ENCODE results near the gene CHN1.

CHN1 gene

DNA sequence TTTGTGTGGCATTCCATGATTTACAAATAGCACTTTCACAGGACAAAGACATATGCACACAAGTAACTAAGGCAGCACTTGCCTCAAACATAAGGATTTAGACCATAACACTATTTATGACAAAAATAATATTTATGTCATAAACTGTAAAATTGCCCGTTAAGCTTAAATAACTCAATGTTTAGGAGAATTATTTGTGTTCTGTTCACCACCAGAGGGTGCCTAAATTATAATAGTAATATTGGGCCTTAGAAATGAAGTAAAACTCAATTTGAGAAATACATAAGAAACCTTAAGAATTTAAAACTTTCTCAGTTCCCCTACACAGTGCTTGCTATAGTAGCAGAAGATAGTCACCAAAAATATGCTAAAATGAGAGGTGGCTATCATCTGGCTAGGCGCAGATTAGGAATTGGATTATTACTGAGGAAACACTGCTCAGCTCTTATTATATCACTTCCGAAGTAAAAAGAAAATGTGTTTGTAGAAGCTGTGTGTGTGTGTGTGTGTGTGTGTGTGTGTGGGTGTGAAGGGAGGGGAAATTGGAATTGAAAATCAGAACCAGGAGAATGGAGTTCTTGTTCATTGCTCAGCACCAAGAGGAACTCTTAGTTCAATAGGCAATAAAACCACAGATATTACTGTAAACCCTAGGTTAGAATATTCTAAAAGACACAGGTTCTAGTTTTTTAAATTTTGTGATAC lies 4.9 kb upstream of the CHN1 start:
- DNase-seq = no peak

DNA sequence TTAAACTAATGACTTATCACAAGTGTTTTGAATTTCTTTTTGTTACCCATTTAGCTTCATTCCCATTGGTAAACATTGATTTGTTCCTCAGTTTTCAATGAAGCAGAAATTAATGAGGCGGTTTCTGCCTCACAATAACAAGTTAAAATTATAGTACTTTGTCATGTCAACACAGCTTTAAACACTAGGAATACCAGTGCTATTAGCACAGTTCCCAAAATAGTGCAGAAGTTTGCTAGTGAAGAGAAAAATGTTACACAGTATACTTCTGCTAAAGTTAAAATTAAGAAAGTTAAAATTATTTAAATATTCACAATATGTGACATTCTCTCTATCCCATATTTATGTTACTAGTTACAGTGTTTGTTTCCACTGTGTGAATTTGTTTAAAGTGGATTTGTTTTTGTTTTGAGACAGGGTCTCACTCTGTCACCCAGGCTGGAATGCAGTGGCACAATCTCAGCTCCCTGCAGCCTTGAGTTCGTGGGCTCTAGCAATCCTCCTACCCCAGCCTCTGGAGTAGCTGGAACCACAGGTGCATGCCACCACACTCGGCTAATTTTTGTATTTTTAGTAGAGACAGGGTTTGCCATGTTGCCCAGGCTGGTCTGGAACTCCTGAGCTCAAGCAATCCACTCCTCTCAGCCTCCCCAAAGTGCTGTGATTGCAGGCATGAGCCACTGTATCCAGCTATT lies 3.8 kb upstream of the CHN1 start:
- DNase-seq = no peak

DNA sequence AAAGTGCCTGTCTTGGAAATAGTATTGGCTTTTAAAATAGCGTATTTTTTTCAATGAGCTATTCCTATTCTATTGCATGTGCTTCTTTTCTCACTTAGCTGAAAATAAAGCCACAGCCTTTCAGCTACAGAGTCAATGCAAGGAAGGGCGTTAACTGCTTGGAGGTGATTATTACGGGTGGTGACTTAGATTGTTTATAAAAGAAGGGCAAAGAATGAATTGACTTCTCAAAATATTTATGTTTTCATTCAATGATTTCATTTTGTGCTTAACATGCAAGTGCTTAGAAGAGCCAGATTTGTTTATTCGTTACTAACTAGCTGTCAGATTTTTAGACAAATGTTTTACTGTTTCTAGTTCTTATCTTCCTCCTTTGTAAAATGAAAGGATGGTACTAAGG lies 2.8 kb upstream of the CHN1 start:
- DNase-seq = no peak

DNA sequence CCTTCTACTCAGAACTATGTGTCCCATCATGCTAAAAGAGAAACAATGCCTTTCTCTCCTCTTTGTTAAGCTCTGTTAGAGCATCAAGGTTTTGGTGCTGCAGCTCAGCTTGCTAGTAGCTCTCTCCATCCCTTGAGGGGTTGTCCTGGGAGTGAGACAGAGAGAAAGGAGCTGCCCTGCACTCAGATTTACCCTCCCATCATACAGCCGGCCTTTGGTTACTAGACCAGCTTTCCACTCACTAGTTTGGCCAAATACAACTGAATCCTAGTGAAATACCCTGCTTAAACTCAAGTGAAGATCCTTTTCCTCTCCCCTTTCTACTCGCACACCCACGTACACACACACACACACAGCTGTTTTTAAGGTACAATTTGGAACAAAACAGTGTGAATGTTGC lies 2.3 kb upstream of the CHN1 start:
- DNase-seq = no peak

DNA sequence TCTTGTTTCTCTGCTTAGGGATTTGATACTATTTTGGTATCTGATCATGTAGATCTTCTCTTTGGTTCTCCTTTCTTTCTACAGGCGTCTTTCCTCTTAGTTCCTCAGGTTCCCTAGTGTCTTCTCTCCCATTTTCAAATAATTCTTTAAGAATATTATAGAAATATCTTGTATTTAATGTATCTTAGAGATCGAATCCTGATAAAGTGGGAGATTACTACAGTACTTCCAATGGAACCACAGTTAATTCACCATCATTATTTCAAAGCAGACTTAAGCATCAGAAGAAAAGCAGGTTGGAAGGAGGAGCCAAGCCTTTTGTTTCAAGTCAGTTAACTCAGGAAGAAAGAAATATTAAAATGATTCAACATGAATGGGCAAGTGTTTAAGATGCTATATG lies 1.1 kb upstream of the CHN1 start:
- DNase-seq = no peak

DNA sequence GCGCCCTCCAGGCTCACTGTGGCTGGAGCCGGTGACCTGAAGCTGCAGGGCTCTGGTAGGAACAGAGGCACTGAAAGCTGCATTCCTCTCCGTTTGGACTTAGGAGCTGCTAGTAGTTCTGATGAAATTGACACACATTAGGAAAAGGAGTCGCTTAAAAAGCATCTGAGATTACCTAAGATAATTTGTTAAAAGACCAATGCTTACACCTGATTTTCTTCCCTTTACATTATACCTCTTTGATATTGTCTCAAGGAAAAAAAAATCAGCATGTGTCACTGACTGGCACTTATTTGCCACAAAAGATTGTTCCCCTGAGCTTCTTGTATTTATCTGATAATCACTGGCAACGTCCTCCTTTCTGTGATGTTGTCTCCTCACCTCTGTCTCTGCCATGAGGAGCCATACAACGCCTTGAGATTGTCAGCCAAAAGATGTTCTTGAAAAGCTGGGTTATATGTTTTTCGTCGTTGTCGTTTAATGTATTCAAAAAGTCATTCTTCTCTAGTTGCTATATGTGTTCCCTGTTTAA lies 618 bp upstream of the CHN1 start:
- DNase-seq = no peak

DNA sequence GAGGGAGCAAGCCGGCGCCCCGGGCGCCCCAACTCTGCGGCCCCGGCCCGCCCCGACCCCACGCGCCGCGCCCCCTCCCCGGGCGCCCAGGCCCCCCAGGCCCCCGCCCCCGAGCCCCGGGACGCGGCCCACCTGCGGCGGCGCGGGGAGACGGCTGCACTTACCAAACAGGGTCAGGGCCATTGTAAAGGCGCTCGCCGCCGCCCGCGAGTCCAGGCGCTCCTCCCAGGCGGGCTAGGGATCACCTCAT lies 526 bp downstream of the CHN1 start:
- DNase-seq = no peak

DNA sequence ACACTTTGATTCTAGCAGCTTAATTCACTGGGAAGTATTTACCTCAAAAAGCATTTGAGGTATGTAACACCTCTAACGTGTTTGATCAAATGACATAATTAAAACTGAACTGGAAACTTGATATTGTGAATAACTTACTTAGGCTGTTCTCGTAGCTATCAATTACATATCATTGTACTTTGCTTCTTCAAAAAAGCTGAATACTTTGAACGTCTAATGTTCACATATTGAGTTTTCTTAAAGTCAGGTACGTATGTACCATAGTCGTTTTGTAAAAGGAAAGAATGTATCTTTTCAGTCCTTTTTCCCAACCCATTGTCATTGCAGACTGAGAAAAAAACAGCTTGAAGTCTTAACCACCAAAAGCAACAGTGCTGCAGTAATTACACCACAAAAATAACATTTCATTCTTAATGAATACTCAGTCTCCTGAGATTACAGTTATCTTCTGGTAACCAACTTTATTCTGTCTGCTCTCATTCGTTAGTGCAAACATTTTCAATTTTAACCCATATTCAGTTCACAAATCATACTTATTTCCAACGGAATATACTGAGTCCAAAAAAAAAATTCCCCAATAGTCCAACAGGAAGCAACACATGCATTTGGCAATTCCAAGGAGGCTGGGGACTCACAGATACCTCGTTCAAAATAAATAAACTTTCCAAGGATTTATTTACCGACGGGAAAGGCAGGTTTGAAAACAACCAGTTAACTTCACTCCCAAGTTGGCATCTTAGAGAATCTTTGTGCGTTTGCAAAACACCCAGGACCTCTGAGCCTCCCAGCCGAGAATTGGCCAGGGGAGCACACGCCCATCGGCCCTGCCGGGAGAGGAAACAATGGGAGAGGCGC lies 1.1 kb downstream of the CHN1 start:
- DNase-seq = no peak

DNA sequence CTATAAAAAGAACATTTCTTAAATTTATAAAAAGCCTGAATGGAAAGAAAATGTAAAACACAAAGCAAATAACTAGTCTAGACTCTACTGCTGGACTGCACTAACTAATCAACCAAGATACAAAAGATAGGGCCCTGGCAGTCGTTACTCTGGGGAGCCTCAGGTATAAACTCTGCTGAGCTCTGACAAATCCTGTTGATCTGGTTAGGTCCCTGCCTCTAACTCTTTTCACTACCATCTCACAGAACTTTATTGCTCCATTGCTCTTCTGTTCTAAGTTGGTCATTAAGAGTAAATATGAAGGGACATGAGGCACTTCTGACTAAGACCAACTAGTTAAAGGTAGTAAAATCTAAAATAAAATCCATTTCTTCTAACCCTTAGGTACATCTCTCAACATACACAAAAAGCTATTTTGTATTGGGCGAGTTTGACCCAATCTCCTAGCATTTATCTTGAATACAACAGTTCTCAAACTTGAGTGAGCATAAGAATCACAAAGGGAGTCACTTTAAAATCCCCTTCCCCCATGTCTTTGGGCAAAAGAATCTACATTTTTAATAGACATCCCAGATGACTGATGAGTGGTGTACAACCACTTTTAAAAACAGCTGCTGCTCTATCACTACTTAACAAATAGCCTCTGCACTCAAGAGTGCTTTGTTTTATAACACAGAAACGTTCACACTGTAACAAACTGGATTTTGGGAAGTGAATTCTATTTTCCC lies 2.5 kb downstream of the CHN1 start:
- DNase-seq = no peak

DNA sequence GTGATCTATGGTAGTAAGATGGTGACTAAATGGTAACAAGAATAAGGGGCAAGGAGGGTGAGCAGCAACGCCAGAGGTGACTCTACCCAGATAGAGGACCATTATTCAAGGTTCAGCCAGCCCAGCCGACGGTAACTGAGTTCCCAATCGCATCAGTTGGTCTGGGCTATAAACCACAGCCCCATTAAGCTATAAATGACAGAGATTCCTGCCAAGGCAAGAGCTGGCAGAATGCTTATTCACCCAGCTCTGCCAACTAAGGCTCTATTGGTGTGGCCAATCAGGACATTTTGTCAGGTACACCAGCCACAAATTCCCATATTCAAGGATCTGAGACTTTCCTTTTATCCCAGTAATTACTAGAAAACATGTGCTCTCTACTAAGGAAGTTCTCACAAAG lies 3.6 kb downstream of the CHN1 start:
- no peak for DNase-seq

DNA sequence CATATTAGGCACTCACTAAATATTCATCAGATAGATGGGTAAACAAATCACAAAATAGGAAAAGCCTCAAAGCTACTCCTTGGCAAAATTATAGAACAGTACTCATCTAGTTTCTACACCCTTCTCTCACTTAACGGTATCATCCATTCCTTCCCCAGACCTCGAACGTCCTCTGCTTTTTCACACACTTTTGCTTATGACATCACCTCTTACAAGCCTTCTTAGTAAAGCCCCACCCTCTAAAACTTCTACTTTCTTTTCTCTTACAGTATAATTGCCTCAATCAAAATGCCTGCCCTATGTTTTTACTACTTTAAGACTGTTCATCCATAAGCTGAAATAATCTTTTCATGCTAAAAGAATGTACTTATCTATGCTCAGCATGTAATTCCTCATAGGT lies 8.1 kb downstream of the CHN1 start:
- no peak for DNase-seq

DNA sequence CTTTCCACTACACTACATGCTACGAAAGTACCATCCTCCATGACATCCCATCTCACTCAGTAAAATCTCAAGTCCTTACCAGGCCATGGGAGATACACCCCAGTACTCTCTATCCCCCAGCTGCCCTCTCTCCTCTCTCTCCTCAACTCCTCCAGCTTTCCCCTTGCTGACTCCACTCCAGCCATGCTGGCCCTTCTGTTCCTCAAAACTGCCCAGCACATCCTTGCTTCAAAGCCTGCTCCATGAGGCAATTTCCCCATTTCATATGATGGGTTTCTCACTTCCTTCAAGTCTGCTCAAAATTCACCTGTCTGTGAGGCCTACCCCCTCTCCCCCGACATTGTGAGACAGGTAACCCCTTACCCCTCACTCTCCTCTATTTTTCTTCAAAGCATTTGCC lies 8.6 kb downstream of the CHN1 start:
- DNase-seq = no peak

DNA sequence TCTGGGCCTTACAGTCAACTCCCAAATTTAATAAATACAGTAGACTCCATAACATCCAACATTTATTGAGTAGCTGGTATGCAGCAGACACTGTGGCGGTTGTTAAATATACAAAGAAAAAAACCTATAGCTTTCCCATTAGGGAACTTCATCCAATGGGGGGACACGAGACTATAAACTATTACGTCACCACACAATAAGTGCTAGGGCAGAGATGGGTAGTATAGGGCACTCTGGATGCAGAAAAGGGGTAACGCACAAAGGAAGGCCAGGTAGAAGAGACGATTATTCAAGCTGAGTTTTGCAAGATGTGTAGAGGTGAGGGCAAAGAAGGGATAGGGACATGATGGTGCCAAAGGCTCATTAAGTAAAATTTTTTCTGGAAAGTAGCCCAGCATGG lies 10.8 kb downstream of the CHN1 start:
- no peak for DNase-seq

DNA sequence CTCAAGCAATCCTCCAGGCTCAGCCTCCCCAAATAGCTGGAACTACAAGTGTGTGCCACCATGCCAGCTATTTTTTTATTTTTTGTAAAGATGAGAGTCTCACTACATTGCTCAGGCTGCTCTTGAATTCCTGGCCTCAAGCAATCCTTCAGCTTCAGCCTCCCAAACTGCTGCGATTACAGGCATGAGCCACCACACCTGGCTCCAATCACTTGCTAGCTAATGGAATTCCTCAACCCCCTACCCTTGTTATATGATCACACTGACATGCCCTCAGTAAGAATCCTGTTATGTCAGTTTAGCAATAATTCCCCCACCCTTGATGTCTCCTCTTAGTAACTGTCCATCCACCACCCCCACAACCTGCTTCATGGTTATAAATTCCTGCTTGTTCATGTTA lies 12.3 kb downstream of the CHN1 start:
- no peak for DNase-seq

DNA sequence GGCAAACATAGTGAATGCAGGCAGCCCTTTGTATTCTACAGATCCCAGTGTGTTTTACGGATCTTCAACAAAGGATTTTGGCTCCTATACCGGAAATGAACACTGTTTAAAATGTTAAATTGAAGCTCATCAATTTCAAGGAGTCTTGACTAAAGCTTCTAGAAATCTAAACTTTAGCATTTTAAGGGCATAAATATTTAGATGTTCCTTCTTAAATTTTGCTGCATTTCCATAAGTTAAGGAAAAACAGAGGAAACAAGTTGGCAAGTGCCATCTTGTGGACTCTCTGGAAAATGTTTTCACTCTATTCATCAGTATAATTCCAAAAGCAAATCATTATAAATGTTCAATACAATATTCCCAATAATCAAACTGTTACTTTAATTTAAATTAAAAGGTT lies 19.6 kb downstream of the CHN1 start:
- no peak for DNase-seq

DNA sequence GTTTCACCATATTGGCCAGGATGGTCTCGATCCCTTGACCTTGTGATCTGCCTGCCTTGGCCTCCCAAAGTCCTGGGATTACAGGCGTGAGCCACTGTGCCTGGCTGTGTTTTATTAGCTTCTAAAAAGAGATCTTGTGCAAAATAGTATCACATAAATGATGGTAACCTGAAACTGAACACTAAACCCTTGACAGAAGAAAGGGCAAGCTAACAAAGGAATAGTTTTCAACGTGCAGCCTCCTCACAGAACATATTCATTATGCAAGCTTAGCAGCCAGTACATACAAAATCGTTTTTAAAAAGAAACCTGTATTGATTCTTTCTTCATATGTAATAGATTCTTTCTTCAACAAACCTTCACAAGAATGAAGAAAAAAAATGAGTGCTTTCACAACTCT lies 20.6 kb downstream of the CHN1 start:
- DNase-seq = no peak

DNA sequence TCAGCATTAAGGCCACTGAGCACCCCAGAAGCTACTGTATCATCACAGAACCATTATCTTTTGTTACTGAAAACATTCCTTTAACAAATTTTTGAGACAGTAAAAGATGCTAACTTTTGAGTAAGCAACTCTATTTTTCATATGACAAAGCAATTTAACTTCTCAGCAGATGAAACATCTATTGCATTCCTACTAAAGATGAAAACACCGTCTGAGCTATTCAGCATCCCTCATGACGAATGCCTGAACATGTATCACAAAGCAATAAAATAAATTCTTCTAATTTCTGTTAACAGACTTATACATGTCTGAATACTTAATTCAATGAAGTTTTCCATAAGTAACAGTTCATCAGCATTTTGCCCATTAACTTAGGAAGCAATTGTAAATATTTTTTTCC lies 23.9 kb downstream of the CHN1 start:
- DNase-seq = no peak

DNA sequence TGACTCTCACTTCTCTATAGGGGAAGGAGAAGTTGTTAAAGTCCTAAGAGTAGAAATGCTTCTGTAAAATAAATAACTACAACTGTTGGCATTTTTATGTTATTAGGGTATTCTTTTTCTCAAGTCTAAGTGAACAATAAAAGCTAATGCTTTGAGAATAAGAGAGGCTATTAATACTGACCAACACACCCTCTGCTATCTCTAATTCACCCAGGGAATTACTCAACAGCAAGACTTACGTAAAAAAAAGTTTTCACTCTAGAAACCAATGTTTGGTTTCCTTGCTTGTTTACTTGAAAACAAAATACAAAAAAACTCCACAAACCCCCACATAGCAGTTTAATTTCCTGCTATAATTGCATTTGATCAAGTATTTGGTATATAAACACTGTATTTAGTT lies 25.2 kb downstream of the CHN1 start:
- no peak for DNase-seq

DNA sequence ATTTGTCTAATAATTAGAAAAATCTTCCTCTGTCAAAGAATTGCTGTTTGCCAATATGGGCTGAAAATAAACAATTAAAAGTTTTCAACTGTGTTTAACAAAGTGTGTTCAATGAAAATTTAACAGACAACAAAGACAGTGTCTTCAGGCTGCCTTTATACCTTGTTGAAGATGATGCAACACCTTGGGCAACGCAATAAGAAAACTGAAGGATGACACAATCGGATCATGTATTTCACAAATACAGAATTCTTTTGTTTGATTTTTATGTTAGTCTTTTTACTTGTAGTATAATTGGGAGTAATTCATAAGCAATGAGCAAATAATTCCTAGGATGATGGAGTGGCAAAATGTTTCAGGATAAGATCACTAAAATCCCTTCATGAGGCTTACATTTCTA lies 27.8 kb downstream of the CHN1 start:
- no peak for DNase-seq

DNA sequence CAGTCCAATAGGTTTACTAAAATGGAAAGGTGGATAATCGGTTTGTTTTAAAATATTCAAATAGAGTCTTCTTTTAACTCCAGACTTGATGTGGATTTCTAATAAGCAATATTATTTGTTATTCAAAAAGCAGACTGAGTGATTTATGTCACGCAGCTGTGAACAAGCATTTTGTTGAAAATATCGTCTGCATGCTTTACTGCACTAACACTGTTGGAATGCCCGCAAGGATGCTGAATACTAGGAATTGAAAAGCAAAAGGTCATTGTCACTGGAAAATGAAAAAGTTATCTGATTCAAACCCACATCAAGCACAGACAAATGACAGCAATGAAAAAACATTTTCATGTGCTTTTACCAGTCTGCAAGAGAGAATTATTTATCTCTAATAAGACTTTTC lies 31.1 kb downstream of the CHN1 start:
- no peak for DNase-seq

DNA sequence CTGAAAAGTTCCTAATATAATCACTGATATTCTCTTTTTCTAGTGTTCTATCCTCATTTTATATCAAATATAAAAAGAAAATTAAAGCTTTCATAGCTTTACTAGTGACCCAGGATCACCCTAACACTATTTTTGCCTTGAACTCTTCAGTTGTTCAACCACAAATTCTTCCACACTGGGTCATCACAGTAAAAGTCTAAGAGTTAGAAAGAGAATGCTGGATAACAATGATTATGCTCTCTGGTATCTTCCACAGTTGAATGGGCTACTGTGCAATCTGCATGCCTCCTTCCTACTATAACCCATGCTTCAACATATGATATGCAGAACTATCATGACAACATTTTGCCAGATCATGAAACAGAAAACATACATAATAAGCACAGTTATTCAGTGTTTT lies 32.3 kb downstream of the CHN1 start:
- no peak for DNase-seq

DNA sequence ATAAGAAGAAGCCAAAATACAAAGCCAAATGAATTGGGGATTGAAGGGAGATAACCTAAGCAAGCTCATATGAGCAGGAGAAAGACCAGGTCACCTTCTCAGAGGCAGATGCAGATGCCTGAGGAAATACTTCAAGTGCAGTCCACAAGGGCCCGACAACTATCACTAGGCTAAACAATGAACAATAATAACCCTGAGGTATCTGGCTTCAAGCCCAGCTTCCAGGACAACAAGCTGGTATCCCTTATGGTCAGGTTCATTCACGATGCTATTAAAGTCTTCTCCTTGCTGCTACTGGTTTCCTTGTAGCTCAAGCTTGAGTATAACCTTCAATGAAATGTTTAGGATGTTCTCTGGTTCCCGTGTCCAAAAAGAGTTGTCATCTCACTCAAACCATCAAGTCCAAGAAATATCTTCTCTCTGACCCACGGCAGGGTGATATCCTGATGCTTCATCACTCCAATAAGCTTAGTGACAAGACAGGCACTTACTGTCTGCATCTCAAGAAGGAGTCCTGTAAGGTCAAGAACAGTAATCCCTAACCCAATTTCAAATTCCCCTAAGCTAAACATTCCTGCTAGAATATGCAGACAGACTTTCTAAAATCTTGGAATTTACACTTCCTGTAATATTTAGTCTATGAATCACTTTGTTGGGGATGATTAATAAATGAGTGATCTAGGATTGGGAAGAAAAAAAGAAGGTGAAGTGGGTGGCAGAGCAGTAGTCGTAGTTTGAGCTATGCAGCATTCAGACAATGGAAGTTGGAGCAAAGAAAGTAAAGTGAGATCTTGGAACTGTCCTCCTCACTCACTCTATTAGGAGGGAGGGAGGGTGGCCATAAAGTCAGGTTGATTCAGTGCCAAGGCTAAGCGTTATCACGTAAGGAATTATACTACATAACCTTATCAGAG lies 33.1 kb downstream of the CHN1 start:
- no peak for DNase-seq

Data from stimulated activated CD4-positive, alpha-beta T cell treated with anti-CD3 and anti-CD28 coated beads, Interleukin-4, amount 100 ng/mL, for 1 hour (primary cell).